NCI-H2029 (cell line): ENCODE measurements around the gene BOLA3.
"Not testable (repeated sequence)": the region's sequence is repeated elsewhere in the genome, so short reads cannot be mapped to it uniquely, and the experiment has no call there.

Experiments
- DNase-seq: peaks from one replicate; lab custom pipeline; 2025; lab: John Stamatoyannopoulos, UW

BOLA3 gene

GRCh38 chr2:74101574-74102300 lies 46.0 kb downstream of the BOLA3 start:
- DNase-seq: no peak

GRCh38 chr2:74100254-74101216 lies 47.2 kb downstream of the BOLA3 start:
- DNase-seq: no peak

DNA sequence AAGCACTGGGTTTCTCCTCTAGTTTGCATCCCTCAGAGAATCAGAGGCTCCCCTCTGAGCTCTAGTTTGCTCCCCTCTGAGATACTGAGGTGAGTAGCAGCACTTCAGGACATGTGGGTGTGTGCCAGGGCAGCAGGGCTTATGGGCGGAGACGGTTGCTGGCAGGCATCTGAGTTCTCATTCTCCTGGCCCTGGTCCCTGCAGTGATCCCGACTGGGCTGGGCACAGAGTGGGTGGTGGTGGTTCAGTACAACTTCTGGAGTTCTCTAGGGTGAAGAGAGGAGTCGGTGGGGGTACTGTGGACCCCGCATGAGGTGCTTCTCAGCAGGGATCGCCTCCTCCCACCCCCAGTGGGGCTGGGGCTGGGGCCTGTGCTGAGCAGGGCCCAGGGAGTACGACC lies 47.9 kb downstream of the BOLA3 start:
- no peak for DNase-seq

GRCh38 chr2:74099271-74099670 lies 48.4 kb downstream of the BOLA3 start:
- no peak for DNase-seq

GRCh38 chr2:74097574-74097973 lies 50.1 kb downstream of the BOLA3 start:
- no peak for DNase-seq

- DNase-seq: no peak
Measured at GRCh38 chr2:74096052-74096451, 51.7 kb downstream of the BOLA3 start.

GRCh38 chr2:74095632-74096031 lies 52.1 kb downstream of the BOLA3 start:
- DNase-seq: peak; percentile 15

GRCh38 chr2:74094291-74094690 lies 53.4 kb downstream of the BOLA3 start:
- no peak for DNase-seq

GRCh38 chr2:74093840-74094239 lies 53.9 kb downstream of the BOLA3 start:
- no peak for DNase-seq

DNA sequence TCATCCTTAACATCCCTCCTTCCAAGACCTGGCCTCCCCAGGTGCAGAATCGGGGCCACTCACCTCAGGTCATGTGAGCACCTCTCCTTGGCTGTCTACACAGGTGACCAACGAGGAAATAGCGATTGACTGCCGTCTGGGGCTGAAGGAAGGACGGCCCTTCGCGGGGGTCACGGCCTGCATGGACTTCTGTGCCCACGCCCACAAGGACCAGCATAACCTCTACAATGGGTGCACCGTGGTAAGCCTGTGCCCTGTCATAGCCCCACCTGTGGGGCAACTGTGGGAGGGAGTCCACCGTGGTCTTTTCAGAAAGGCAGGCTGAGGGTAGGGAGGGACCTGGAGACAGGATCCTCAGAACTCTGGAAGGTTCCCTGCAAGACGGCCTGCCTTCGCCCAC lies 54.3 kb downstream of the BOLA3 start:
- no peak for DNase-seq

GRCh38 chr2:74092275-74092674 lies 55.4 kb downstream of the BOLA3 start:
- no peak for DNase-seq

DNA sequence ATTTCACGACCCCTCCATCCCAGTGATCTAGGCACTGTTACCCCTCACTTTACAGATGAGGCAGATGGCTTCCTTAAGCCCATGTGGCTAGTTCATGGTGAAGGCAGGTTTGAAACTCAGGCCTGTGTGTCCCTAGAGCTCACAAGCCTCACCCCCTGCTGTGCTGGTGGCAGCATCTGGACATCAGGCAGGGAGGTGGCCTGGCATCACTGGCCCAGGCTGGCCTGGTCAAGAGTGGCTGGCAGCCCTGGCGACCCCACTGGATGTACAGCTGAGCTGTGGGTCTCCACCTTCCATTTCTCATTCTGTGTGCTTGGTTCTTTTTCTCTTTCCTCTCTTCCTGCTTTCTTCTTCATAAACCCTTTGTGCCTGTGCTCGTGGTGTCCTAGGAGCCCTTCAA lies 56.3 kb downstream of the BOLA3 start:
- no peak for DNase-seq

DNA sequence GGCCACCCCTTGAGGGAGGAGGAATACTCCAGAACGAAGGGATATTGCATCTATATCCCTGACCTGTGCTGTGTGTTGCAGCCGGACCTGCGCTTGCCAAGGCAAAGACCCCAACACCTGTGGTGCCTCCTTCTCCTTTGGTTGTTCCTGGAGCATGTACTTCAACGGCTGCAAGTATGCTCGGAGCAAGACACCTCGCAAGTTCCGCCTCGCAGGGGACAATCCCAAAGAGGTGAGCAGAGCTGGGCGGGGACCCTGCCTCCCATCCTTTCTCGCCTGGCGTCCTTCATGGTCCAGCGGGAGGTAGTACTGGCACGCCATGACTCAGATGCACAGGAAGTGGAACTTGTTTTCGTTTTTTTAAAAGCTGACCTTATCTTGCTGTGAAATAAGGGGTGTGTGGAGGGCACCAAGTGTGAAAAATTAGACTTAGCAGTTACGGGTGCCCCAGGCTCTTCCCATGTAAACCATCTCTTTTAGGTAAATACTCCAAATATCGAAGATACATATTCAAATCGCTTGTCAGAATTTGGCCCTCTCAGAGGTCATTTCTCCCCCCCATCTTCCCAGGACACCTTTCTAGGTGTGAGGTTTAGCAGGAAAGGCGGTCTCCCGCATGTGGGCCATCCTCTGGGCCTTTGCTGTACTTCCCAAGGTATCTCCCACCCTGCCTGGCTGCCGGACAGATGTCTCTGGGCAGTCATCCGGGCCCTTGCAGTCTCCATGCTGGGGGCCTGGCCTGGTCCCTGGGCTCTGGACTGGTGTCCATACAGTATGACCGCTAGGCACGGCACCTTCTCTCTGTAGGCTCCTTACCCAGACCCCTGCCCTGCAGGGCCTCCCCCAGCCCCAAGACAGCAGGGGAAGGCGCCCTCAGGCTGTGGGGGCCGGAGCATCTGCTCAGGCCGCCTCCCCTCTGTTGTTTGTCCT lies 57.6 kb downstream of the BOLA3 start:
- DNase-seq: no peak

GRCh38 chr2:74088676-74089075 lies 59.0 kb downstream of the BOLA3 start:
- DNase-seq: not testable (repeated sequence)

DNA sequence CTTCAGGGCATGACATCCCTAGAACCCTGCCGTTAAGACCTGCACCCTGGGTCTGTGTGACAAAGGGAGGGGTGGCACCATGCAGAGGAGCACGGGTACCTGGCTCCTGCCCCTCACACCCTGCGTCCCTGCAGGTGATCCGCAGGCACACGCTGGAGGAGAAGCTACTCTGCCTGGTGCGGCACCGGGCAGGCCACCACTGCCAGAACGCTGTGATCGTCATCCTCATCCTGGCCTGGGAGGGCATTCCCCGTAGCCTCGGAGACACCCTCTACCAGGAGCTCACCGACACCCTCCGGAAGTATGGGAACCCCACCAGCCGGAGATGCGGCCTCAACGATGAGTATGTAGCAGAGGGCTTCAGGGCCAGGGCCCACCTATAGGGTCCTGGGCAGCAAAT lies 60.0 kb downstream of the BOLA3 start:
- DNase-seq: no peak

GRCh38 chr2:74086021-74086420 lies 61.7 kb downstream of the BOLA3 start:
- no peak for DNase-seq
